BE2C (cell line): ENCODE data around the gene GJB3.
"Not testable (repeated sequence)": the region's sequence is repeated elsewhere in the genome, so short reads cannot be mapped to it uniquely, and the experiment has no call there.

ENCODE experiments used
- DNase-seq: peaks from one replicate; pipeline ENCODE4 v3.0.0-alpha.2; 2020
- H3K27me3 ChIP-seq: fragments of 250-450 bp; sonication (Bioruptor Pico); 2 replicates; pipeline ENCODE4 v1.5.1; 2020; ENCODE audit warnings: mild to moderate bottlenecking
- H3K36me3 ChIP-seq: fragments of 250-450 bp; sonication (Bioruptor Pico); 2 replicates; pipeline ENCODE4 v1.5.1; 2020; ENCODE audit warnings: mild to moderate bottlenecking
- H3K4me1 ChIP-seq: fragments of 250-450 bp; sonication (Bioruptor Pico); 2 replicates; pipeline ENCODE4 v1.5.1; 2020
- H3K4me3 ChIP-seq: 2 replicates; pipeline ENCODE4 v1.5.1; 2011; ENCODE audit warnings: low read depth, low read length
- H3K9me3 ChIP-seq: fragments of 250-450 bp; sonication (Bioruptor Pico); 2 replicates; pipeline ENCODE4 v1.5.1; 2020
- CTCF ChIP-seq: IDR thresholded peaks from 2 replicates; pipeline ENCODE4 v1.5.1; 2012; ENCODE audit warnings: mild to moderate bottlenecking, low read depth, low read length

GJB3 gene

GRCh38 chr1:34806396-34806795, 25.4 kb downstream of the GJB3 start:
- DNase-seq = no peak
- TF ChIP-seq CTCF = no peak
- Histone ChIP-seq H3K9me3 (no peaks in the 10 kb centered on the region), H3K4me1 (no peaks in the 10 kb centered on the region), H3K4me3 (no peak overlapping the region), H3K36me3 (no peaks in the 10 kb centered on the region), H3K27me3 (no peaks in the 10 kb centered on the region)

- Histone ChIP-seq H3K4me3 (no peak overlapping the region), H3K27me3 (no peaks in the 10 kb centered on the region), H3K9me3 (no peaks in the 10 kb centered on the region), H3K4me1 (no peaks in the 10 kb centered on the region), H3K36me3 (no peaks in the 10 kb centered on the region)
- TF ChIP-seq CTCF = no peak
- no peak for DNase-seq
Measured at GRCh38 chr1:34808051-34808810, 27.2 kb downstream of the GJB3 start.

- H3K9me3 ChIP-seq, H3K36me3 ChIP-seq, H3K27me3 ChIP-seq, H3K4me1 ChIP-seq, DNase-seq, H3K4me3 ChIP-seq: not testable (repeated sequence)
Measured at GRCh38 chr1:34810781-34811180, 29.8 kb downstream of the GJB3 start.

GRCh38 chr1:34816332-34816731, 35.3 kb downstream of the GJB3 start:
- Histone ChIP-seq H3K36me3 (no peaks in the 10 kb centered on the region), H3K4me3 (no peak overlapping the region), H3K4me1 (no peaks in the 10 kb centered on the region), H3K9me3 (no peaks in the 10 kb centered on the region), H3K27me3 (no peaks in the 10 kb centered on the region)
- DNase-seq = no peak
- no peak for TF ChIP-seq CTCF

GRCh38 chr1:34816778-34817177, 35.8 kb downstream of the GJB3 start:
- Histone ChIP-seq H3K36me3 (no peaks in the 10 kb centered on the region), H3K4me1 (no peaks in the 10 kb centered on the region), H3K9me3 (no peaks in the 10 kb centered on the region), H3K4me3 (no peak overlapping the region), H3K27me3 (no peaks in the 10 kb centered on the region)
- DNase-seq = no peak
- TF ChIP-seq CTCF = no peak

GRCh38 chr1:34818862-34819261, 37.8 kb downstream of the GJB3 start:
- not testable (repeated sequence) for DNase-seq, H3K27me3 ChIP-seq

GRCh38 chr1:34822202-34822601, 41.2 kb downstream of the GJB3 start:
- H3K27me3 ChIP-seq = no peaks in the 10 kb centered on the region
- DNase-seq = no peak
- H3K9me3 ChIP-seq = no peaks in the 10 kb centered on the region
- TF ChIP-seq CTCF = no peak
- no peak overlapping the region for H3K4me3 ChIP-seq
- no peaks in the 10 kb centered on the region for H3K4me1 ChIP-seq
- H3K36me3 ChIP-seq = no peaks in the 10 kb centered on the region

More at GRCh38 chr1:34818862-34819261, 37.8 kb downstream of the GJB3 start:
- not testable (repeated sequence) for H3K36me3 ChIP-seq, H3K4me1 ChIP-seq, H3K9me3 ChIP-seq, H3K4me3 ChIP-seq
